Neutrophil (primary cell): Measurements from ENCODE around the gene AMBP.

Source experiments
- H3K27ac ChIP-seq: fragments of 200-600 bp; sonication (generic); 2 replicates; pipeline ENCODE4 v1.5.1; 2016; ENCODE audit warnings: mild to moderate bottlenecking, moderate library complexity
- H3K27me3 ChIP-seq: fragments of 200-600 bp; sonication (generic); 2 replicates; pipeline ENCODE4 v1.6.0; 2016; ENCODE audit warnings: mild to moderate bottlenecking
- H3K36me3 ChIP-seq: fragments of 200-600 bp; sonication (generic); 2 replicates; pipeline ENCODE4 v1.5.1; 2017
- H3K4me1 ChIP-seq, 2 experiments: fragments of 200-600 bp in 1 of 2; sonication (generic) in 1 of 2; 1 replicate in 1 of 2; 2 replicates in 1 of 2; pipeline versions ENCODE4 v1.5.1 to v1.6.1; 2013 to 2016; ENCODE audit warnings: low read depth in 1 of 2, low read length in 1 of 2, mild to moderate bottlenecking in 1 of 2, moderate library complexity in 1 of 2; ENCODE audit not compliant: control insufficient read depth in 1 of 2, insufficient read depth in 1 of 2
- H3K4me3 ChIP-seq, 2 experiments: fragments of 200-600 bp in 1 of 2; sonication (generic) in 1 of 2; 1 replicate in 1 of 2; 2 replicates in 1 of 2; pipeline ENCODE4 v1.5.1; 2013 to 2016; ENCODE audit warnings: low read depth in 1 of 2, low read length in 1 of 2, mild to moderate bottlenecking in 1 of 2, moderate library complexity in 1 of 2
- H3K9me3 ChIP-seq: fragments of 200-600 bp; sonication (generic); 2 replicates; pipeline ENCODE4 v1.5.1; 2016
- CTCF ChIP-seq: fragments of 200-600 bp; sonication (generic); IDR thresholded peaks from 2 replicates; pipeline ENCODE4 v1.5.1; 2016; ENCODE audit warnings: antibody characterized with exemption

AMBP gene

GRCh38 chr9:114070188-114071103 is 7.7 kb downstream of the AMBP start:
- TF ChIP-seq CTCF: no peak
- H3K4me1 ChIP-seq: no peaks in the 10 kb centered on the region
- no peak overlapping the region for H3K27ac ChIP-seq
- no peak overlapping the region for H3K4me3 ChIP-seq
- peaks cover 7% of the 10 kb centered on the region for H3K27me3 ChIP-seq
- H3K36me3 ChIP-seq: no peaks in the 10 kb centered on the region
- H3K9me3 ChIP-seq: no peaks in the 10 kb centered on the region

GRCh38 chr9:114069476-114070187 is 8.5 kb downstream of the AMBP start:
- Histone ChIP-seq H3K27ac (no peak overlapping the region), H3K9me3 (no peaks in the 10 kb centered on the region), H3K4me3 (no peak overlapping the region)

GRCh38 chr9:114065304-114065703 is 12.8 kb downstream of the AMBP start:
- Histone ChIP-seq H3K27ac (no peak overlapping the region), H3K27me3 (peaks cover 5% of the 10 kb centered on the region), H3K36me3 (no peaks in the 10 kb centered on the region), H3K4me3 (no peak overlapping the region), H3K4me1 (no peaks in the 10 kb centered on the region), H3K9me3 (no peaks in the 10 kb centered on the region)
- TF ChIP-seq CTCF: no peak

More at GRCh38 chr9:114069476-114070187, 8.5 kb downstream of the AMBP start:
- Histone ChIP-seq H3K4me1 (no peaks in the 10 kb centered on the region), H3K27me3 (peaks cover 10% of the 10 kb centered on the region), H3K36me3 (no peaks in the 10 kb centered on the region)
- no peak for TF ChIP-seq CTCF

GRCh38 chr9:114061830-114062474 is 16.1 kb downstream of the AMBP start:
- no peak overlapping the region for H3K4me3 ChIP-seq
- H3K27ac ChIP-seq: no peak overlapping the region
- no peaks in the 10 kb centered on the region for H3K9me3 ChIP-seq
- H3K36me3 ChIP-seq: no peaks in the 10 kb centered on the region
- H3K27me3 ChIP-seq: peaks cover 5% of the 10 kb centered on the region
- H3K4me1 ChIP-seq: no peaks in the 10 kb centered on the region
- no peak for TF ChIP-seq CTCF

- no peaks in the 10 kb centered on the region for H3K4me1 ChIP-seq
- no peak overlapping the region for H3K27ac ChIP-seq
- H3K4me3 ChIP-seq: no peak overlapping the region
- peaks cover 5% of the 10 kb centered on the region for H3K27me3 ChIP-seq
- TF ChIP-seq CTCF: no peak
- no peaks in the 10 kb centered on the region for H3K36me3 ChIP-seq
- H3K9me3 ChIP-seq: no peaks in the 10 kb centered on the region
These were observed 16.8 kb downstream of the AMBP start for GRCh38 chr9:114061292-114061691.
